GM04503 (cell line): ENCODE measurements around the gene RABEP2.
A peak's percentile ranks its signal among the peaks of the same experiment; 100 is the strongest.
"Not testable (repeated sequence)": the region's sequence is repeated elsewhere in the genome, so short reads cannot be mapped to it uniquely, and the experiment has no call there.

ENCODE experiments used
- DNase-seq: peaks from one replicate; pipeline ENCODE4 v3.0.0-alpha.2; 2012; ENCODE audit warnings: low read depth

RABEP2 gene

DNA sequence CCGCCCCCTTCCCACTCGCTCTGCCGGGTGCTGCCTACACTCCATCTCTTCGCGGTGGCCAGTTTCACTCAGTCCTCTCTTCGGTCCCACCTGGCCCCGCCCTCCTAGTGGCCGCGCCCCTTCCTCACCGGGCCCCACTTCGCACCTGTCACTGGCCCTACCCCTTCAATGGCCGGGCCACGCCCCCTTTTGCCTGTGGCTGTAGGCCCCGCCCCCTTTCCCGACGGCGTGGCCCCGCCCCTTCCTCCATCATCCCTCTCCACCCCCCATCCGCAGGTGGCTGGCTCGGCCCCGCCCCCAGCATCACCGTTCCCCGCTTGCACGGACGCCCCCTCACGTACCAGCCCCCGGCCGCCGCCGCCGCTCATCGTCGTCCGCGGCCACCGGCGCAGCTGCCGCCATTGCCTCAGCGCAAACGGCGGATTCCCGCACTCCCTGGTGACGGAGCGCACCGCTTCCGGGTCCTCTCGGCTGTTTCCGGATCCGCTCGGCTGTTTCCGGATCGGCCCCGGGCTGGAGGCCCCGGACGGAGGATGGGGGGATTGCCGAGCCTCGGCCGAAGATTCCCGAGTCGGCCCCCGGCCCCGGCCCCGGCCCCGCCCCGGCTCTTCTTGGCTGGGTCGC is at the start of gene RABEP2:
RABEP2 (minus strand) TSS at position 477 of the 624 bp plus-strand sequence; CDS start at position 402, 75 bp downstream.
- DNase-seq, result peak; percentile 28

- peak; percentile 76 for DNase-seq
Measured at GRCh38 chr16:28974437-28975157, 49.6 kb upstream of the RABEP2 start, which contains the start of gene SPNS1. Gene SPNS1 (plus strand): TSS chr16:28974778. CDS start chr16:28975152, 374 bp downstream.

DNA sequence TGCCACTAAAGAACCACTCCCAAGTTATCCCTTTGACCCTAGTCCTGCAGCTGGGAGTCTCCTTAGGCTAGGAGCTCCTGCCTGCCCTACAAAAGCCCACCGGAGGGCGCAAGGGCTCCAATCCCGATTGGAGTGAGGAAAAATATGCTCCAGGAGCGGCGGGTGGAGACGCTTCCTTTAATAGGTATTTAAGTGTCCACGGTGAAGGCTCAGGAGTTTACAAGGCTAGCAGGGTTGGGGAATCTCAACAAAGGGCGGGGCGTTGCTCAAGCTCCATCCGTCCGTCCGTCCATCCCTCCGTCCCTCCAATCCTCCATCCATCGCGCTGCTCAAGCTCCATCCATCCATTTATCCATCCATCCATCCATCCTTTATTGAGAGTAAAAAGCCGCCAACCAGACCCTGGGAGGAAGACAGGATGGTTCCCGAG is 49.0 kb upstream of the RABEP2 start:
- peak; percentile 25 for DNase-seq

- not testable (repeated sequence) for DNase-seq
Measured at GRCh38 chr16:28969696-28970095, 44.7 kb upstream of the RABEP2 start.

DNA sequence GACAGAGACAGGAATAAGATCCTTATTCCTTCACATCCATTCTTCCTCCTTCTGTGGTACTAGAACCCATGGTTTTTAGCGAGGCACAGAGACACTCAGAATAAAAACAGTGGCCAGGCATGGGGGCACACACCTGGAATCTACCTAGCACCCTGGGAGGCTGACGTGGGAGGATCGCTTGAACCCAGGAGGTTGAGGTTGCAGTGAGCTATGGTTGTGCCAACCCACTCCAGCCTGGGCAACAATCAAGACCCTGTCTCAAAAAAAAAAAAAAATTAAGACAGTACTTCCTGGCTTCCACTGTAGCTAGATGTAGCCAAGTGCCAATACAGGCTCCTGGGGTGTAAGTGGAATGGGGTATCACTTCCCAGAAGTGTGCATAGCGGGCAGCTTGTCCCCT is 42.1 kb upstream of the RABEP2 start:
- no peak for DNase-seq

- no peak for DNase-seq
Measured at GRCh38 chr16:28964496-28964895, 39.5 kb upstream of the RABEP2 start.

GRCh38 chr16:28964072-28964471 is 39.0 kb upstream of the RABEP2 start:
- no peak for DNase-seq

- DNase-seq, result no peak
Measured at GRCh38 chr16:28958836-28959235, 33.8 kb upstream of the RABEP2 start.

- no peak for DNase-seq
Measured at GRCh38 chr16:28958216-28958615, 33.2 kb upstream of the RABEP2 start.

- DNase-seq, result no peak
Measured at GRCh38 chr16:28951410-28951943, 26.4 kb upstream of the RABEP2 start.

DNA sequence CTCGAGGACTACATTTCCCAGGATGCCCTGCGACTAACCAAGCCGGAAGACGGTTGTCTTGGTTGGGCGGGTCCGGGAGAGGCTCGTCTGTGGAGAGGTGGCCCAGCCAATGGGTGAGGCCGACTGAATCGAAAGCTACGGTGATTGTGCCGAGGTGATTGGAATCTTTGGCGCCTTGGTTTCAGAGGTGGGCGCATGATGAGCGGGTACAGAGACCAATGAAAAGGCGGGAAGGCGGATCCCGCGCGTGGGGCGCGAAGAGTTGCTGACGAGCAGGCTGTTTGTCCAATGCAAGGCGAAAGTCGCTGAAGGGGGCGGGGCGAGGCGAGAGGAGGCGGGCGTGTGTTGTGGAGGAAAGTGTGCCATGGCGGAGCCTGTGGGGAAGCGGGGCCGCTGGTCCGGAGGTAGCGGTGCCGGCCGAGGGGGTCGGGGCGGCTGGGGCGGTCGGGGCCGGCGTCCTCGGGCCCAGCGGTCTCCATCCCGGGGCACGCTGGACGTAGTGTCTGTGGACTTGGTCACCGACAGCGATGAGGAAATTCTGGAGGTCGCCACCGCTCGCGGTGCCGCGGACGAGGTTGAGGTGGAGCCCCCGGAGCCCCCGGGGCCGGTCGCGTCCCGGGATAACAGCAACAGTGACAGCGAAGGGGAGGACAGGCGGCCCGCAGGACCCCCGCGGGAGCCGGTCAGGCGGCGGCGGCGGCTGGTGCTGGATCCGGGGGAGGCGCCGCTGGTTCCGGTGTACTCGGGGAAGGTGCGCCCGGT is 25.8 kb upstream of the RABEP2 start, which contains the start of gene NFATC2IP:
NFATC2IP (plus strand) TSS at position 290 of the 762 bp plus-strand sequence; CDS start at position 365, 75 bp downstream.
- DNase-seq, result peak; percentile 99

DNA sequence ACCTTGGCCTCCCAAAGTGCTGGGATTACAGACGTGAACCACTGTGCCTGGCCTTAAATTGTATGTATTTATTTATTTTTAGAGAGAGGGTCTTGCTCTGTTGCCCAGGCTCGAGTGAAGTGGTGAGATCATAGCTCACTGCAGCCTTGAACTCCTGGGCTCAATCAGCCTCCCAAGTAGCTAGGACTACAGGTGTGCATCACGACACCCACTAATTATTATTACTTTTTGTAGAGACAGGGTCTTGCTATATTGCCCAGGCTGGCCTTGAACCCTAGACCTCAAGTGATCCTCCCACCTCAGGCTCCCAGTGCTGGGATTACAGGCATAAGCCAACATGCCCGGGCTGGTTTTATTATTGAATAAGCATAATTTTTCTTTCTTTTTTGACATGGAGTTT is 21.6 kb upstream of the RABEP2 start:
- no peak for DNase-seq

DNA sequence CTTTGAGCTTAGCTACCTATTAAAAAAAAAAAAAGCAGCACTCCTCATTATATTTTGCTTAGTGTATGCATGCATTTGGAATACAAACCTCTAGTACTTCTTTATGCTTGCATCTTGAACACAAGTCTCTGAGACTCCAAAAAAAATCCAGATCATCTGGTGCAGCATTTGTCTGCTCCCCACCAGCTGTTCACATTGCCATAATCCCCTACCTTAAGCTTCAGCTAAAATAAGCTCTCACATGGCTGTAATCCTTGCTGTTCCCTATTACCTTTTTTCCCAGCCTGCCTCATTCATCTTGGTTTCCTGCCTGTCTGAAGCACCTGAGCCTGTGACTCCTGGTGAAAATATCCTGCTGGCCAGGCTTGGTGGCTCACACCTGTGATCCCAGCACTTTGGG is 18.2 kb upstream of the RABEP2 start:
- DNase-seq, result no peak

GRCh38 chr16:28939825-28940224 is 14.8 kb upstream of the RABEP2 start:
- not testable (repeated sequence) for DNase-seq

DNA sequence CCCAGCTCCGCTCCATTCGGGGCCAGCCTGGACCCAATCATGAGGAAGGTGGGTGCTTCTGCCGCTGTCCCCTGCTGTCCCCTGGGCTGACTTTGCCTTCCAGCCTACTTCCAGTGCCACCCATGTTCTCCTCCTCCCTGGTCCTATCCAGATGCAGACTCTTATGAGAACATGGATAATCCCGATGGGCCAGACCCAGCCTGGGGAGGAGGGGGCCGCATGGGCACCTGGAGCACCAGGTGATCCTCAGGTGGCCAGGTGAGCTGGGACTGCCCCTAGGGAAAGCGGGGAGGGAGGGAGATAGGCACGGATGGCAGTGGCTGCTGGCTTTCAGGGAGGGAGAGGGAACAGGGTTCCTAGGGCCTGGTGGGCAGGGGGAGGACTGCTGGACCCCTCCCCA is 13.7 kb upstream of the RABEP2 start:
- no peak for DNase-seq

DNA sequence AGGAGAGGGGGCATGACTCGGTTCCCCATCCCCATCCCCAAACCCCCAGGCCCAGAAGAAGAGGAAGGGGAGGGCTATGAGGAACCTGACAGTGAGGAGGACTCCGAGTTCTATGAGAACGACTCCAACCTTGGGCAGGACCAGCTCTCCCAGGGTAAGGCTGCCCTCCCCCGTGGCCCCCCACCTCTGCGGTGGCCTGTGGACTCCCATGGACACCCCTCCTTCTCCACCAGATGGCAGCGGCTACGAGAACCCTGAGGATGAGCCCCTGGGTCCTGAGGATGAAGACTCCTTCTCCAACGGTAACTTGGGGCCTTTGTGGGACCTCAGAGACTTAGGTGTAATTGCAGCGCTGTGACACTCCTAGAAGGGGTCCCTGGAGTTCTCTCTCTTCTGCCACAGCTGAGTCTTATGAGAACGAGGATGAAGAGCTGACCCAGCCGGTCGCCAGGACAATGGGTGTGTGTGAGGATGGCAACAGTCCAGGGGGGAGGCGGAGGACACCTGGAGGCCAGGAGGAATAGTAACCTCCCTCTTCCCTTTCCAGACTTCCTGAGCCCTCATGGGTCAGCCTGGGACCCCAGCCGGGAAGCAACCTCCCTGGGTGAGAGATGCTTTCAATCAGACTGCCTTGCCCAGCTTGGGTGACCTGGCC is 12.3 kb upstream of the RABEP2 start:
- DNase-seq, result no peak

DNA sequence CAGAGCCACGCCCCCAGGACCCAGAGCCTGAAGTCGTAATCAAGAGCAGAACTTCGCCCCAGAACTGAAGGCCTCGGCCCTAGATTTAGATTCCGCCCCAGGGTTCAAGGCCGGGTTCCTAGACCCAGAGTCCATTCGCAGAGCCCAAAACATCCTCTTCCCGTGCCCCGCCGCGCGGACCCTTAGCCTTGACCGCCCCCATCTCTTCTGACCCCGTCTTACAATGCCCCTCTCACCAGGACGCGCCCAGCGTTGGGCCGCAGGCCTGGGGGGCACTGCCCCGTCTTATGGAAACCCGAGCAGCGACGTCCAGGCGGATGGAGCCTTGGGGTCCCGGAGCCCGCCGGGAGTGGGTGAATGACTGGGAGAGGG is 11.7 kb upstream of the RABEP2 start:
- DNase-seq, result no peak

- DNase-seq, result no peak
Measured at GRCh38 chr16:28935924-28936783, 11.1 kb upstream of the RABEP2 start.

DNA sequence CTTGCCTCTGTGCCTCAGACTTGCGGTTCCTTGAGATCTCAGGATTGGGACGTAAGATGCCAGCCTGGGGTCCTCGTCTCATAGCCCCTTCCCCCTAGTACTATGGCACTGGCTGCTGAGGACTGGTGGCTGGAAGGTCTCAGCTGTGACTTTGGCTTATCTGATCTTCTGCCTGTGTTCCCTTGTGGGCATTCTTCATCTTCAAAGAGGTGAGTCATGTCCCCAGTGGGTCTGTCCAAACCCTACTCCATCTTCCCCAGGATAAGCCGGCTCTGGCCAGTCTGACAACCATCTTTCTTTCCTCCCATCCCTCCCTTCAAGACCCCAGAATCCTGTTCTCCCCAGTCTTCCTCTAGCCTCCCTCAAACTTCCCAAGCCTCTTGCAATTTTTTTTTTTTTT is 10.3 kb upstream of the RABEP2 start:
- DNase-seq, result no peak

- DNase-seq, result no peak
Measured at GRCh38 chr16:28933171-28933570, 8.1 kb upstream of the RABEP2 start.
